ENCODE results near the gene BOLA3.

Gene BOLA3

DNA sequence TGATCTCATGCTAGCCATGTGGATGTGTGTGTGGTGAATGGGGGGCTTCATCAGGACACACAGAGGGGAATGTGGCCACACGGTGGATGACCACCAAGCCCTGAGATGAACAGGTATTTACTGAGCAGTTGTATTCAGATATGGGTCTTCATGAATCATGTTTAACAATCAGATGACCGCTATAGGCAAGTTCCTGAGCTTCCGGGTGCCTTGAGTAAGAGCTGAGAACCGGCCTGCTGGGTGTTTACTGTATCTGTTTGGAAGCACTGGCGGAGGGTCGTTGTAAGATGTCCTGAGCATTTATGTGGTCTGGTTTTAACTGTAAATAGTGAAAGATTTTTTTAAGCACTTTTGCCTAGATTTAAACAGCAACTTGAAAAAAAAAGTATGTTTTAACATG, 43.9 kb downstream of the BOLA3 start:
- Histone ChIP-seq H4K20me1 (ENCODE audit: insufficient read depth) (no peaks in the 10 kb centered on the region), H2AFZ (ENCODE audit: low read depth) (no peak overlapping the region), H3K4me2 (no peak overlapping the region), H3K36me3 (ENCODE audit: insufficient read depth) (no peaks in the 10 kb centered on the region; the same call in 1 of the 2 replicates), H3K27me3 (ENCODE audit: insufficient read depth, low read depth) (no peaks in the 10 kb centered on the region), H3K27ac (no peak overlapping the region), H3K4me1 (ENCODE audit: low read depth, poor library complexity, severe bottlenecking) (no peaks in the 10 kb centered on the region), H3K4me3 (IDR thresholded peaks at IDR 0.05; ENCODE audit: insufficient read depth, low read depth, low read length) (no peak overlapping the region), H3K79me2 (ENCODE audit: insufficient read depth, low read depth) (no peaks in the 10 kb centered on the region), H3K9ac (no peak overlapping the region)
- TF ChIP-seq, protein P1, sequence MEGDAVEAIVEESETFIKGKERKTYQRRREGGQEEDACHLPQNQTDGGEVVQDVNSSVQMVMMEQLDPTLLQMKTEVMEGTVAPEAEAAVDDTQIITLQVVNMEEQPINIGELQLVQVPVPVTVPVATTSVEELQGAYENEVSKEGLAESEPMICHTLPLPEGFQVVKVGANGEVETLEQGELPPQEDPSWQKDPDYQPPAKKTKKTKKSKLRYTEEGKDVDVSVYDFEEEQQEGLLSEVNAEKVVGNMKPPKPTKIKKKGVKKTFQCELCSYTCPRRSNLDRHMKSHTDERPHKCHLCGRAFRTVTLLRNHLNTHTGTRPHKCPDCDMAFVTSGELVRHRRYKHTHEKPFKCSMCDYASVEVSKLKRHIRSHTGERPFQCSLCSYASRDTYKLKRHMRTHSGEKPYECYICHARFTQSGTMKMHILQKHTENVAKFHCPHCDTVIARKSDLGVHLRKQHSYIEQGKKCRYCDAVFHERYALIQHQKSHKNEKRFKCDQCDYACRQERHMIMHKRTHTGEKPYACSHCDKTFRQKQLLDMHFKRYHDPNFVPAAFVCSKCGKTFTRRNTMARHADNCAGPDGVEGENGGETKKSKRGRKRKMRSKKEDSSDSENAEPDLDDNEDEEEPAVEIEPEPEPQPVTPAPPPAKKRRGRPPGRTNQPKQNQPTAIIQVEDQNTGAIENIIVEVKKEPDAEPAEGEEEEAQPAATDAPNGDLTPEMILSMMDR (conservative IDR thresholded peaks at IDR 0.05; ENCODE audit: low read depth, low read length) = no peak

DNA sequence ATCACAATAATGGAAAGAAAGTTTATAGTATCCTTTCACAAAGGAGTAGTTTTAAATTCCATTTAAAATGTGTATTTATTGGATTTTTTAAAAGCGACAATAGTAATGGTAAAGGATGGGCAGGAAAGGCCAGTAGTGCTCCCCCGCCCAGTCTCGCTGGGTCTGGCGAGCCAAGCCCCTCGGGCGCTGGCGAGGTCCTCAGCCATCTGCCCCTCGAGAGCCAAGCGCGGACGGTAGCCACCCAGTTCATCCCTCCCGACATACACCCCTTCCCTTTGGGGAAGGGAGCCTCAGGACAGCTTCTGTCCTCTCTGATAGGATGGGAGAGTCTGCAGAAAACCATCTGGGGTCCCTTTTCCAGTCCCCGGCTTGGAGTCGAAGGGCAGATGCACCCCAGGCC, 45.2 kb downstream of the BOLA3 start:
- Histone ChIP-seq H3K4me1 (ENCODE audit: low read depth, poor library complexity, severe bottlenecking) (no peaks in the 10 kb centered on the region), H3K4me3 (IDR thresholded peaks at IDR 0.05; ENCODE audit: insufficient read depth, low read depth, low read length) (no peak overlapping the region), H3K79me2 (ENCODE audit: insufficient read depth, low read depth) (no peaks in the 10 kb centered on the region), H3K27ac (no peak overlapping the region), H2AFZ (ENCODE audit: low read depth) (no peak overlapping the region), H3K9ac (no peak overlapping the region), H3K36me3 (ENCODE audit: insufficient read depth) (no peaks in the 10 kb centered on the region; the same call in 1 of the 2 replicates), H4K20me1 (ENCODE audit: insufficient read depth) (no peaks in the 10 kb centered on the region), H3K4me2 (no peak overlapping the region), H3K27me3 (ENCODE audit: insufficient read depth, low read depth) (no peaks in the 10 kb centered on the region)
- TF ChIP-seq, protein P1 (conservative IDR thresholded peaks at IDR 0.05; ENCODE audit: low read depth, low read length) = no peak

DNA sequence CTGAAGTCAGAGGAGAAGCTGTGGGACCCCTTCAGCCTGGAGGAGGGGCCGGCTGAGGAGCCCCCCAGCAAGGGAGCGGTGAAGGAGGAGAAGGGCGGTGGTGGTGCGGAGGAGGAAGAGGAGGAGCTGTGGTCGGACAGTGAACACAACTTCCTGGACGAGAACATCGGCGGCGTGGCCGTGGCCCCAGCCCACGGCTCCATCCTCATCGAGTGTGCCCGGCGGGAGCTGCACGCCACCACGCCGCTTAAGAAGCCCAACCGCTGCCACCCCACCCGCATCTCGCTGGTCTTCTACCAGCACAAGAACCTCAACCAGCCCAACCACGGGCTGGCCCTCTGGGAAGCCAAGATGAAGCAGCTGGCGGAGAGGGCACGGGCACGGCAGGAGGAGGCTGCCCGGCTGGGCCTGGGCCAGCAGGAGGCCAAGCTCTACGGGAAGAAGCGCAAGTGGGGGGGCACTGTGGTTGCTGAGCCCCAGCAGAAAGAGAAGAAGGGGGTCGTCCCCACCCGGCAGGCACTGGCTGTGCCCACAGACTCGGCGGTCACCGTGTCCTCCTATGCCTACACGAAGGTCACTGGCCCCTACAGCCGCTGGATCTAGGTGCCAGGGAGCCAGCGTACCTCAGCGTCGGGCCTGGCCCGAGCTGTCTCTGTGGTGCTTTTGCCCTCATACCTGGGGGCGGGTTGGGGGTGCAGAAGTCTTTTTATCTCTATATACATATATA, 46.0 kb downstream of the BOLA3 start:
- no peak overlapping the region for H3K9ac ChIP-seq
- H3K79me2 ChIP-seq (ENCODE audit: insufficient read depth, low read depth) = no peaks in the 10 kb centered on the region
- H3K36me3 ChIP-seq (ENCODE audit: insufficient read depth) = no peaks in the 10 kb centered on the region; the same call in 1 of the 2 replicates
- no peaks in the 10 kb centered on the region for H3K4me1 ChIP-seq (ENCODE audit: low read depth, poor library complexity, severe bottlenecking)
- no peak overlapping the region for H2AFZ ChIP-seq (ENCODE audit: low read depth)
- no peak overlapping the region for H3K27ac ChIP-seq
- TF ChIP-seq, protein P1 (conservative IDR thresholded peaks at IDR 0.05; ENCODE audit: low read depth, low read length) = no peak
- H3K4me2 ChIP-seq = no peak overlapping the region
- H4K20me1 ChIP-seq (ENCODE audit: insufficient read depth) = no peaks in the 10 kb centered on the region
- H3K27me3 ChIP-seq (ENCODE audit: insufficient read depth, low read depth) = no peaks in the 10 kb centered on the region
- H3K4me3 ChIP-seq (IDR thresholded peaks at IDR 0.05; ENCODE audit: insufficient read depth, low read depth, low read length) = no peak overlapping the region

DNA sequence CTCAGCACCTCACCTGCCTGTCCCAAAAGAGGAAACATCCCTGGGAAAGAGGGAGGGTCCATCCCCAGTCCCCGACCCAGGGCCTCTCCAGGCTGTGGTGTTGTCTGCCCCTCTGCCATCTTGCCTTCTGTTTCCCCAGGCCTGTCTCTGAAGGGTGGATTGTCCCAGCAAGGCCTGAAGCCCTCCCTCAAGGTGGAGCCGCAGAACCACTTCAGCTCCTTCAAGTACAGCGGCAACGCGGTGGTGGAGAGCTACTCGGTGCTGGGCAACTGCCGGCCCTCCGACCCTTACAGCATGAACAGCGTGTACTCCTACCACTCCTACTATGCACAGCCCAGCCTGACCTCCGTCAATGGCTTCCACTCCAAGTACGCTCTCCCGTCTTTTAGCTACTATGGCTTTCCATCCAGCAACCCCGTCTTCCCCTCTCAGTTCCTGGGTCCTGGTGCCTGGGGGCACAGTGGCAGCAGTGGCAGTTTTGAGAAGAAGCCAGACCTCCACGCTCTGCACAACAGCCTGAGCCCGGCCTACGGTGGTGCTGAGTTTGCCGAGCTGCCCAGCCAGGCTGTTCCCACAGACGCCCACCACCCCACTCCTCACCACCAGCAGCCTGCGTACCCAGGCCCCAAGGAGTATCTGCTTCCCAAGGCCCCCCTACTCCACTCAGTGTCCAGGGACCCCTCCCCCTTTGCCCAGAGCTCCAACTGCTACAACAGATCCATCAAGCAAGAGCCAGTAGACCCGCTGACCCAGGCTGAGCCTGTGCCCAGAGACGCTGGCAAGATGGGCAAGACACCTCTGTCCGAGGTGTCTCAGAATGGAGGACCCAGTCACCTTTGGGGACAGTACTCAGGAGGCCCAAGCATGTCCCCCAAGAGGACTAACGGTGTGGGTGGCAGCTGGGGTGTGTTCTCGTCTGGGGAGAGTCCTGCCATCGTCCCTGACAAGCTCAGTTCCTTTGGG, 47.2 kb downstream of the BOLA3 start:
- Histone ChIP-seq H3K27me3 (ENCODE audit: insufficient read depth, low read depth) (no peaks in the 10 kb centered on the region), H3K79me2 (ENCODE audit: insufficient read depth, low read depth) (no peaks in the 10 kb centered on the region), H3K36me3 (ENCODE audit: insufficient read depth) (no peaks in the 10 kb centered on the region; the same call in 1 of the 2 replicates), H3K4me3 (IDR thresholded peaks at IDR 0.05; ENCODE audit: insufficient read depth, low read depth, low read length) (no peak overlapping the region), H3K27ac (no peak overlapping the region), H3K4me1 (ENCODE audit: low read depth, poor library complexity, severe bottlenecking) (no peaks in the 10 kb centered on the region), H3K4me2 (no peak overlapping the region), H3K9ac (no peak overlapping the region), H4K20me1 (ENCODE audit: insufficient read depth) (no peaks in the 10 kb centered on the region), H2AFZ (ENCODE audit: low read depth) (no peak overlapping the region)
- TF ChIP-seq, protein P1 (conservative IDR thresholded peaks at IDR 0.05; ENCODE audit: low read depth, low read length) = no peak

All from KMS-11 (cell line).